GM19395 (cell line): ENCODE data around the gene SLC25A51.
A peak's percentile ranks its signal among the peaks of the same experiment; 100 is the strongest.
"Not testable (repeated sequence)": the region's sequence is repeated elsewhere in the genome, so short reads cannot be mapped to it uniquely, and the experiment has no call there.

Experiments
- ATAC-seq: cut with Tn5 transposase; IDR thresholded peaks from one replicate; pipeline ENCODE4 v1.9.1; 2021; ENCODE audit warnings: mild to moderate bottlenecking, moderate library complexity; ENCODE audit not compliant: unreplicated experiment

Gene SLC25A51

DNA sequence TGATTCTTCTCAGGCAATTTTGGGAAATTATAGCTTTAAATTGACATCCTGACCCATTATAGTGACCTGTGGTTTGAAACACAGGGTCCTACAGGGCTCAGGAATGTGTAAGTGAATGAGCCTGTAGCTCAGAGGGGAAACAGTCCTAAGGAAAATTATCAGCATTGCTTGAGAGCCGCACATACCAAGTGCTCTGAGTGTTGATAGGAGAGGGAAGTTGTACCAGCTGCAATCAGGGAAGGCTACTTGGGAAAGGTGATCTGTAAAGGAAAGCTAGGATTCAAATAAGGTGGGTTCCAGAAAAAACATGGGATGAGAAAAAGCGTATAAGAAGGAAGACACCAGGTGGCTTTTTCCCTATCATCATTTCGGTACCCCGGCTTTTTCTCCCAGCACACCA, 4.4 kb upstream of the SLC25A51 start:
- ATAC-seq: no peak

DNA sequence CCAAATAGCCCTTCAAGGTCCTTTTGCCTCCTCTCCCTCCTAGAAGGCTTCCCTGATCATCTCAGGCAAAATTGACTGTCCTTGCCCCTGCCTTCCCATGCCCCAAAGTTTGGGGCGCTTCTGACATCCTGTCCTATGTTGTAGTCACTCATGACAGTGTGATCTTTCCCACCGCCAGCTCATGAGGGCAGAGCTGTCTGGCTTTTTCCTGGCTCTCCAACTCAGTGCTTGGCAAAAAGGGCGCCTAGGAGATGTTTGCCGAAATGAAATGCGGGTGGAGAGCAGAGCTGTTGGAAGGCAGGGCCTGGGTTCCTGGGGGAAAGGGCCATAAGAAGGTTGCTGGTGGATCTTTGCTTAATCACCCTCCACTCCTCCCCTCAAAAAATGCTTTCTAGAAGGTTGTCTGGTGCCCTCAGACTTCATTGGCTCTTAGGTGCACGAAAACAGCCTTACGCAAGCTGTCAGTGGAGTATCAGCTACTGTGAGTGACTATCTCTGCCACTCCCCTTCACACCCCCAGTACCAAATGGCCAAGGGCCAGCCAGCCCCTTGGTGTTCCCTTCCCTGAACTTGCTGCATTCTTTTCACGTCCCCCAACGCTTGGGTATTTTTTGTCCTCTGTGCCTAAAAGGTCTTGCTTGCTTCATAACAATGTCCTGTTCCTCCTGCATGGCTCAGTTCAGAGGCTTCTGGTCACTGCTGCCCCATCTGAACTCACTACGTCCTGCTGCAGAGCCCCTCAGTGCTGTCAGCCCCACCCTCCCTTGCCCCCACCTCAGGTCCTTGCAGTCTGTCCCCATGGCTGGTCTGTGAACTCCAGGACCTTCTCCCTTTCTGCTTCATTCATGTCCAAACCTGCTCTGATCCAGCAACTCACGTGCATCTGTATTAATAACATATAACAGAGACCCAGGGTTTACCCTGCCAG, 2.6 kb upstream of the SLC25A51 start:
- ATAC-seq: no peak

DNA sequence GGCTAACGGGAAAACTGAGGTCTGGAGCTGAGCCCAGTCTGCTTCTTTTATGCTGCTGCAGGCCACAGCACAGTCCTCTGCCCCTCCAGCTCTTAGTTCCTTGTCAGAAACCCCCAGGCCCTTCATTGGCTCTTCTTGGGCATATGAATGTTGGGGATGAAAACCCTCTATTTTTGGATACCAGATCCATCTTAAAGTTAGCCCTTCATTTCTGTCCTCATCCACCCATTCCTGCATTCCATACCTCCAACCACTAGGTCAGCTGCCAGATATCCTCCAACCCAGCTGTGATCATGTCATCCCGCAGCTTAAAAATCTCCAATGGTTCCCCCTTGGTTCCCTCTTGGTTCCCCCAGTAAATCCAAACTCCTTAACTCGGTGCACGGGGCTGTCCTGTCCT, 1.8 kb upstream of the SLC25A51 start:
- ATAC-seq: no peak

DNA sequence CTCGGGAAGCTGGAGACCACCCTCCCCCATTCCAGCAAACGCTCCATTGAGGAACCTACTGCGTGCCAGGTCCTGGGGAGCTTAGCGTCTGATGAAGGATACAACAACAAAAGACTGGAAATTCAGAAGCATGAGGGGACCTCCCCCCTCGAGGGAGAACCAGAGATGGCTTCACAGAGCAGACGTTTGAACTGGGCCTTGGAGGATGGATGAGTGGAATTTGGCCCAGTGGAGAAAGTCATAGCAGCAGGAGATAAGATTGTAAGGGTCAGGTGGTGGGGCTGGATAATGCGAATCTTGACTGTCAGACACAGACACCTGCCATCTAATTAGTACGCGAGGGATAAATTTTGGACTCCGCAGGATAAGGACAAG, 1.2 kb upstream of the SLC25A51 start:
- no peak for ATAC-seq

DNA sequence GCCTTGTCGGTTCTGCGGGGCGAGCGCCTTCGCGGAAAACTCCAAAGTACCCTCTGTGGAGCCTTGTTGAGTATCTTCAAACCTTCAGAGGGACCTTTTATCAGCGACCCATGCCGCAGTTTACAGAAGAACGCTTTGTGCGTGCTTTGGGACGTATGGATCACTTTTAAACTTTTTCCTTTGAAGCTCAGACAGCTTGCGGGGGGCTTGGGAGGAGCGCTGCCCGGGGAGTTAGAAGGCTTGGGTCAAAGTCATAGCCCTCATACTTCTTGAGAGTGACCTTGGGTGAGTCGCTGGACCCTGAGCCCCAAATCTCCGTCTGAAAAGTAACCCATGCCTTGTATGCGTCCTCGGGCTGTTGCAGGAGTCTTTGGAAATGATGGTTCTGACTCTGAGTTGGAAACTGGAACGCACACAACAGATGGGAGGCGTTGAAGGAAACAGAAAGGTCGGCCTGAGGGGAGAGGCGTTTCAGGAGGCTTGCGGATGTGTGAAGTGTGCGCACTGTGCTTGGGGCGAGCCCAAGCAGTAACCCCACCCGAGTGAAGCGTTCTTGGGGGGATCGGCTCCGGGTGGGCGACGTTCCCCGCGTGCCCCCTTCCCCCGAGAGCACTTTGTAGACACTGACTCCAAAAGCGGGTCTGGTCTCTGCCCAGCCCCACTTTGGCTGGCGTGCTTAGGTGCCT, 661 bp upstream of the SLC25A51 start:
- no peak for ATAC-seq

DNA sequence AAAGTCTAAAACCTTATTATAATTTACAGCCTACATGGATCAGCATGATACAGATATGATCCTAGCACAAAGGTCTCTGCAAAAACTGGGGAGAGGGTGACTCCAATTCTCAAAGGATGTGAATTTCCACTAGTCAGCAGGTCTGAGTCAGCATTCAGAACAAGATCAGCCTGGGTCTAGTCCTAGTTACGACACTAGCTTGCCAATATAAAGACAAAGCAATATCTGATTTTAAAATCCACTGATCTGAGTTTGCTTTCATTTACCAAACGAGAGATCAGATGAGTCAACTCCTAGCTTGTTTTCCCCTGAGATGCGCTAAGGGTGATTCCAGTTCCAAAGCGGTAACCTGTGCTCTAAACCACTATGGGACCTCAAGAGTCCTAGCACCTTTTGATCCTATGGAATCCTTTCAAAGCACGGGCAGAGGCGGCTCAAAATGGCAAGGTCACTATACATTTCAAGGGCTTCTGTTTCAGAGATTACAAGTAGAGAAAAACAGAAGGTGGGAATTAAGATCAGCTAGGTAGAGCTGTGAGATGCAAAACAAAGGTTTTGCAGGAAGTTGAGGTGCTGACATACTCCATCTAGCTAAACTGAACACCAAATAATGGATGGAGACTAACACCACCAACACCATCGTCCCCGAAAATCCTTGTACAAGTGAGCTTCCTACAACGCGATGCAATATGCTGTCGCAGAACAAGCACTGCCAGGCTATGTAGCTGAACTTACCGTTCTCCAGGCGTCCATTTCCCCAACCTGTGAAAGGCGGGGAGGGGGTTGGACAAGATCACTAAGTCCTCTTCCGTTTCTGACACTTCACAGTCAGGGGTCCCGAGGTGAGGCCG, 906 bp downstream of the SLC25A51 start:
- ATAC-seq: peak; percentile 19

DNA sequence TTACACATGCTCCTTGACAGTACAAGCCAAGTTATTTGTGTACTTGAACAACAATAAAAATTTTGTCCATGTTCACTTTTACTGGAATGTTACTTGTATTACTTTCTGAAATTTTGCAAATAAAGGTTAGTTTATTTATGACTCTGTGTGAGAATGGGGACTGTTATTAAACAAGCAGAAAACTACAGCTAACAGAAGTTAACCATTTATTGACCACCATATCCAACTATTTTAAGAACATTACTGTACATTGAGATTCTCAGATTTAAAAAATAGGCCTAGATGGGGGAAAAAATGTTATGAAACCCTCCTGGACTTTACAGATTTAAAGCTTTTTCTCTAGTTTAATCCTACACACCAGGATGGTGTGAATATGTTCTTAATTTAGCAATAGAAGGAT, 1.8 kb downstream of the SLC25A51 start:
- ATAC-seq: no peak

DNA sequence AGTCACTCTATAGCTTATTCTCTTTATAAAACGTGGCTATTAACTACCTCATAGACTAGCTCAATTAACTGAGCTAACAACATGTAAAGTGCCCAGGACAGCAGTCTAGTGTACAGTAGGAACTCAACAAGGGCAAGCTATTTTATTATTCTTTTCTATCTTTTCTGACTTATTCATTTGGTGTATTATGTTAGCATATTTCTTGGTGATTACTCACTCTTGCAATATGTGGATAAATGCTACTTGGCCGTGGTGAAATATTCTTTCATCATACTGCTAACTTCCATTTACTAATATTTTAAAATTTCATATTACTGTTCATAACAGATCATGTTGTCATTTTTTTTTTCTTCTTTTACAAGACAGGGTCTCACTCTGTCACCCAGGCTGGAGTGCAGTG, 4.9 kb downstream of the SLC25A51 start:
- no peak for ATAC-seq

DNA sequence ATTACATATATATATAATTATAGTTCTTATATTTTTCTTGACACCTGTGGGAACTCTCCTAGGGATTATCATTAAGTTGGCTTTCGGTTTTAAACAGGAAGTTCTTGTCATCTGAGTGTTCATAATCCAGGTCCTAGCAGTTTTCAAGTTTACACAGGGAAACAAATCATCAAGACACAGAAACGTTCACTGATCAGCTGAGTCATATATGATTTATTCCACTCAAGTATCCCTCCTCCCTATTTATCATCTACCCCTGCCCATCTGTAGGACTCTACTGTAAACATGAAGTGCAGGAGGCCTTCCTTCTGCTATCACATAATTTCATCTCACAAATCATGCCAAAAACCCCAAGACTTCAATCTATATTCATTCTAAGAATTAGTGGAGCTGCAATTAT, 6.3 kb downstream of the SLC25A51 start:
- no peak for ATAC-seq

DNA sequence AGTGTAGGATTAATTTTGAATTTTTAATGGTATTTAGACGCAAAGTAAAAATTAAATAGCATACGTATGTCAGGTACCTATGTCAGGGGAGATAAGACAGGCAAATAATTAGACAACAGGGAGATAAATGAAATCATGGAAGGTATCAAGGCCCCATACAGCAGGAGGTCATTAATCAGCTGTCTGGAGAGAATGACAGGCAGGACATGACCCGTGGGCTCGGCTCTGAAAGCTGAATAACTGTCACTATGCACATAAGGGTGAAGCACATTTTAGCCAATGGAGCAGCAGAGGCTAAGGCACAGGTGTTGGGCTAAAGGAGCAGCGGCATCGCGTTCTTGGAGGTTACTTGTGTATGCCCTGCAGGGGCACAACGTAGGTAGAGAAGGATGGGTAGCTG, 11.9 kb downstream of the SLC25A51 start:
- ATAC-seq: no peak

DNA sequence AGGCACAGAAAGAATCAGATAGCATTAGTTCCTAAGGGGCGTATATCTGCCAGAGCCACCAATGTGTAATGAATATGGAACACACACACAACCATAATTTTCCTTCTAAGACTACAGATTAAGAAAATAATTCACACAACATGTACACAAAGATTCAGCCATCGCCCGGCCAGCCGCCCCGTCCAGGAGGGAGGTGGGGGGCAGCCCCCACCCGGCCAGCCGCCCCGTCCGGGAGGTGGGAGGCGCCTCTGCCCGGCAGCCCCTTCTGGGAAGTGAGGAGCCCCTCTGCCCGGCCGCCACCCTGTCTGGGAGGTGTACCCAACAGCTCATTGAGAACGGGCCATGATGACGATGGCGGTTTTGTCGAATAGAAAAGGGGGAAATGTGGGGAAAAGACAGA, 12.9 kb downstream of the SLC25A51 start:
- not testable (repeated sequence) for ATAC-seq

DNA sequence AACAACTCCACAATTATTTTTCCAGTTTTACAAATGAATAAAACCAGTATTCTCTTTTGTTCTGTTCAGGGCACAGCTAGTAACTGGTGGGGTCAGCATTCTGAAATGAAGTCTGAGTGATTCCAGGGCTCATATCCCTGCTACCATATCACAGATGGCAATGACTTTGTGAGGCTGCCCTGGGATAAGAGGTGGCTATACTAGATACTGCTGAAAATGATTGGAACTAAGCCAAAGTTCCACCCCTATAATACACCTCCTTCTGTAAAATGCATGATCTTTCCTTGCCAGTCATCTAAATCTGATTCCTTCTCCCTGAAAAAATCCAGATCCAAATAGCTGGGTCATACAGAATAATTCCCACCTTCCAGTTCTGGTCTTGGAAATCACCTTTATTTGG, 14.4 kb downstream of the SLC25A51 start:
- no peak for ATAC-seq

DNA sequence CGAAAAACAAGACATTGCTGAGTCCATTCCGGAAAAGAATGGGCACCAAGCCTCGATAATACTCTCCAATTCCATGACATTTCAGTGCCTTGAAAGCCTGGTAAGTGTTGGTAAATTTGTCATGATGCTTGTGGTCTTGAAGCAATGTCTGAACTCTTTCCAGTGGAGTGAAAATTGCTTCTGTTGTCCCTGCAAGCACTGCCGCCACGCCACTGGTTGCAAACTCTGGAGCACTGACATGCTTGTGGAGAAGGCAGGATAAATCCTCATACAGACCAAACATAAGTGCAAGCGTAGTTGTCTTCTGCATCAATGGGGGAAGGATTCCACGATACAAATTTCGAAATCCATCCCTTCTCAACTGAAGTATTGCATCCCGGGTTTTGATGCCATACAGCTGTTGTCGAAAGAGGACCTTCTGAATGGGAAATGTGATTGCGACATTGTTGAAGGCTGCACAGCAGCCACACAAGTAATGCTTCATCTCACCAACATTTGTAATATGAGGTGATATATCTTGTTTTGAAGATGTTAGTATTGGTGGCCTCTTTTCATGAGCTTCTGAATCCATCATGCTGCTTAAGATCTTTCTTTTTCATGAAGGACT, 15.8 kb downstream of the SLC25A51 start:
- not testable (repeated sequence) for ATAC-seq

DNA sequence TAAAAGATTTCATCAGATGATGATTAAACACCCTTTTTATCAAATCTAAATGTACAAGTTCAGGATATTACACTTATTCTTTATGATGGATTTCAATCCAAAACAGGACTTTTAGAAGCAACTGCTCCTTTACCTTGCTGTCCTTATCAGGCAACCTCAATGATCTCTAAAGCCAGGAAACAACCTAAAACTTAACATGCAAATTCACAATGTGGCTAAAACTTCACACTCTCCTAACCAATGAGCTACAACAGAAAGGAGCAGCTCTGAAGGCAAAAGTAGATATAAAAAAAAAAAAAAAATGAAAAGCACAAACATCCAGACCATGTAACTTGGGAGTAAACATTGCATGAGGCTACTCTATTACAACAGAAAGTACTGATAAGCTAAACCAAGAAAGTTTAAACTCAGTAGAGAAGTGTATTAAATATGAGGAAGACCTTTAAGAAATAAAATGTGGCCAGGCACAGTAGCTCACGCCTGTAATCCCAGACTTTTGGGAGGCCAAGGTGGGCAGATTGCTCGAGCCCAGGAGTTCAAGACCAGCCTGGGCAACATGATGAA, 22.9 kb downstream of the SLC25A51 start:
- no peak for ATAC-seq

DNA sequence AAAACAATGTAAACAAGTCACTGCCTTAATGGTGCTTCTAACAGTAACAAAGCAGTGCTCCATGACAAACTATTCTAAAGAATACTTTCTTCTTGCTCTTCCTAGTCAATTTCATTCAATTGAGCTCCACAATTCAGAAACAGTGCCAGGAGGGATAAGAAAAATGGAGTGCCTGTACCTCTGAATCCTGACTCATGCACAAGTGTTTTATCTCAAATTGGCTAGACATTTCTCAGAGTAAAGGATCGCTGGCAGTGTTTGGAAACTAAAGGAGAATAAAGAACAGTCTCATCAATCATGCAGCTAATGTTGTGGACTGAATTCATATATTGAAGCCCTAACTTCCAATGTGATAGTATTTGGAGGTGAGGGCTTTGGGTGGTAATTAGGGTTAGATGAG, 27.6 kb downstream of the SLC25A51 start:
- no peak for ATAC-seq

DNA sequence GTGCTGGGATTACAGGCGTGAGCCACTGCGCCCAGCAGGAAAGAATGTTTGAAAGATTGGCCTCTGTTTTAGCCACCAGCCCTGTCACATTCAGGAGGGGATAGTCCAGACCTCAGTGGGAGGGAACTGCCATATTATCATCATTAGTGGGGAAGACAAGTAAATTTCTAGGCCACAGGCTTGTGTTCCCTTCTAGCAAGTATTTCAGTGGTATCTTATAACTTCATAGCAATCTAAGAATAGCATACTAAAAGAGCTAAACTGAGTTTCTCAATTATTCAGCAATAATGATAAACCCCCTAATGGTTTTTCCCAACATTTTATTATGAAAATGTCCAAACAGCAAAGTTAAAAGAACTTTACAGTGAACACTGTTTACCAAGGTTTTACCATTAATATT, 30.0 kb downstream of the SLC25A51 start:
- no peak for ATAC-seq

DNA sequence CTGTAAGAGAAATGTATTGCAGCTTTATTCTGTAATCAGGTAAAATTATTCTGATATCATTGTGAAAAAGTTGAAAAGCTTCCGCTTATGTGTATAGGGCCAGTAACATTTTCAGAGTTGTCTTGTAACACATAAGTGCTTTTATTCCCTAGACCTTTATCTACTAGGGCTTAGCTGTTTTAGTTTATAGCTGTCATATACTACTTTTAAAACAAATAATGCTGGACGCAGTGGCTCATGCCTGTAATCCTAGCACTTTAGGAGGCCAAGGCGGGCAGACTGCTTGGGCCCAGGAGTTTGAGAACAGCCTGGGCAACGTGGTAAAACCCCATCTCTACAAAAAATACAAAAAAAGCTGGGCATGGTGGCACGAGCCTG, 33.1 kb downstream of the SLC25A51 start:
- no peak for ATAC-seq

DNA sequence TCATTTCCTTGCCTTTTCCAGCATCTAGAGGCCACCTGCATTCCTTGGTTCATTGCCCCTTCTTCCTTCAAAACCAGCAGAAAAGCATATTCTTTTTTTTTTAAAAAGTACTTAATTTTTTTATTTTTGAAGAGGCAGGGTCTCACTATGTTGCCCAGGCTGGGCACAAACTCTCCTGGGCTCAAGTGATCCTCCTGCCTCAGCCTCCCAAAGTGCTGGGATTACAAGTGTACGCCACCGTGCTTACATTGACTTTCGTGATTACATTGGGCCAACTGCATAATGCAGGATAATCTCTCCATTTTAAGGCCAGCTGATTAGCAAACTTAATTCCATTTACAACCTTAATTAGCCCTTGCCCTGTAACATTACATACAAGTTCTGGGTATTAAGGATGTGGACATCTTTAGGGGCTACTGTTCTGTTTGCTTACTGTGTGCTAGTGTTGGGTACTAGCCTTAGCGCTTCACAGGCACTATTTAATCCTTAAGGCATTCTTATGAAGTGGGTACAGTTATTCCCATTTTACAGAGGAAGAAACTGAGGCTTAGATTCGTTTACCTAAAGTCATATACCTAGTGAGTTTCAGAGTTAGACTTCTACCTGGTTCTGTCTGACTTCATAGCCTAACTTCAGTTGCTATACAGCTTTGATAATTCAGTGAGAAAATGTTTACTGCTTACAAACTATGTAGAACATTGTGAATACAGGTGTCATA, 33.7 kb downstream of the SLC25A51 start:
- ATAC-seq: no peak

DNA sequence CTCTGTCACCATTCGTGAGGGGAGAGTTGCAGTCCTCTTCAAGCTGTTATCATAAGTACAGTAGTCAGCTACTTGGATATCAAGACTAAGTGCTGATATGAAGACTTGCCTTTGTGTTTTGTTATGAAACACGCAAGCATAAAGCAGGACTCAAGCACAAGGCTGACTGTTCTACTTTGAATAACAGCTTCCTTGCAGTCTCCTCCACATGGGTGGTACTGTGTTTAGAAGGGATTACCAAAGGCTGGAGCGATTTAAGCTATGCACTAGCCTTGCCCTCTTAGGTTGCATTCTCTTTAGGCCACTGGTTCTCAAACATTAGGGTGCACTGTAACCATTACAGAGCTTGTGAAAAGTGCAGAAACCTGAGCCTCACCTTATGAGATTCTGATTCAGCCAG, 41.4 kb downstream of the SLC25A51 start:
- ATAC-seq: no peak

DNA sequence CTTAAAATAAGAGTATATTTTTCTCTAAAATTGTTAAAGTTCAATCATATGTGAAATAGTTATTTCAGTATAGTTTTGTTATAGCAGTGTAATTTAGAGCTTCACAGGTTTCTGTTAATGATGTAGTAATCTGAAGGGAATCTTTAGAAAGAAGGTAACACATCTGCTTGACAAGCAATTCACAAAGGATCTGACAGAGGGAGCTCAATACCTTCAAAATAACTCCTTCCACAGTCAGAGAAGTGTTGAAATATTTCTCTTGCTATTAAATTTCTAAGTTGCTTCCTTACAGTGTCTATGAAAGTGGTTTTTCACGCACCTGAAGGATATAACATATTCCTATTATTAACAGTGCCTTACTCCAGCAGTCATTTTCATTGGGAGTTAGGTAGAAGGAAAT, 44.9 kb downstream of the SLC25A51 start:
- ATAC-seq: no peak
